Dermis blood vessel endothelial cell (primary cell): ENCODE data around the gene VAT1L. TPM values are rescaled to one million over a fixed set of nuclear protein-coding genes. Genes with fewer than 3 reads are reported as not detected.

Source experiments
- DNase-seq: peaks from one replicate; pipeline ENCODE4 v3.0.0; 2010
- total RNA-seq: library from RNA; depleted of rRNA; stranded (reverse); fragments of >200 nt; gene quantifications from 2 replicates; pipeline ENCODE4 v1.2.3, GENCODE V29; 2014

Gene VAT1L
- total RNA-seq, 1 donor from 2014 or later: 1.4 TPM

- no peak for DNase-seq
Observed at GRCh38 chr16:77995843-77996455, 207.6 kb downstream of the VAT1L start.

- DNase-seq: no peak
Observed at GRCh38 chr16:77998350-77999023, 210.1 kb downstream of the VAT1L start.

- DNase-seq: no peak
Observed at GRCh38 chr16:78001451-78002025, 213.2 kb downstream of the VAT1L start.

- peak; percentile 95 for DNase-seq
Observed at GRCh38 chr16:78002915-78003538, 214.7 kb downstream of the VAT1L start.

GRCh38 chr16:78004517-78004916, 216.2 kb downstream of the VAT1L start:
- DNase-seq: no peak

GRCh38 chr16:78005881-78006280, 217.5 kb downstream of the VAT1L start:
- DNase-seq: peak; percentile 20

GRCh38 chr16:78007121-78007520, 218.8 kb downstream of the VAT1L start:
- DNase-seq: no peak

GRCh38 chr16:78022347-78023060, 234.1 kb downstream of the VAT1L start, which contains the start of gene CLEC3A:
Gene CLEC3A (plus strand): TSS chr16:78022548. CDS start chr16:78022627, 79 bp downstream.
- no peak for DNase-seq

- no peak for DNase-seq
Observed at GRCh38 chr16:78024159-78024558, 235.8 kb downstream of the VAT1L start.

GRCh38 chr16:78025631-78026030, 237.3 kb downstream of the VAT1L start:
- no peak for DNase-seq

- DNase-seq: no peak
Observed at GRCh38 chr16:78028018-78028417, 239.7 kb downstream of the VAT1L start.

Other genes with a start within 250 kb of the VAT1L start
- gene NUDT7, start 66.0 kb upstream of the VAT1L start, total RNA-seq: 8.0 and 8.1 TPM in 2 replicates
- not detected in 2 replicates for gene CLEC3A, start 234.0 kb downstream of the VAT1L start, total RNA-seq